BJ (cell line): ENCODE results near the gene PCNT. TPM values are rescaled to one million over a fixed set of nuclear protein-coding genes. Genes with fewer than 3 reads are reported as not detected.

Experiments used
- CTCF ChIA-PET: fragments of 350-600 bp; formaldehyde crosslinking; extraction: SDS; loops from one replicate; lab custom pipeline; 2021; ENCODE audit warnings: antibody characterized with exemption, inconsistent platforms; lab: Yijun Ruan, JAX
- POLR2A ChIA-PET: fragments of 300-600 bp; sonication (Branson Sonifier 250); formaldehyde crosslinking; extraction: SDS; loops from one replicate; lab custom pipeline; 2021; ENCODE audit warnings: antibody characterized with exemption; lab: Charles Lee
- DNase-seq: peaks from one replicate; pipeline ENCODE4 v3.0.0-alpha.2; 2011; ENCODE audit warnings: low read depth
- H3K27me3 ChIP-seq: 2 replicates; pipeline ENCODE4 v1.6.0; 2011; ENCODE audit warnings: low read length; ENCODE audit not compliant: control insufficient read depth, insufficient read depth
- H3K36me3 ChIP-seq: 2 replicates; pipeline ENCODE4 v1.5.1; 2011; ENCODE audit warnings: low read length; ENCODE audit not compliant: control insufficient read depth, insufficient read depth
- H3K4me3 ChIP-seq: 2 replicates; pipeline ENCODE4 v1.5.1; 2011; ENCODE audit warnings: low read depth, mild to moderate bottlenecking, control low read depth, low read length
- polyA plus RNA-seq: library from polyadenylated mRNA; depleted of rRNA; stranded (reverse); fragments of >200 nt; gene quantifications from 2 replicates; pipeline ENCODE4 v1.2.3, GENCODE V29; 2011
- TF ChIP-seq, protein P1 (sequence below): IDR thresholded peaks from 2 replicates; pipeline ENCODE4 v1.5.1; 2011; ENCODE audit warnings: low read depth, mild to moderate bottlenecking, control low read depth, inconsistent platforms, low read length, moderate library complexity; ENCODE audit not compliant: insufficient read depth

PCNT gene
- polyA plus RNA-seq, 1 experiment = 11.0 TPM

DNA sequence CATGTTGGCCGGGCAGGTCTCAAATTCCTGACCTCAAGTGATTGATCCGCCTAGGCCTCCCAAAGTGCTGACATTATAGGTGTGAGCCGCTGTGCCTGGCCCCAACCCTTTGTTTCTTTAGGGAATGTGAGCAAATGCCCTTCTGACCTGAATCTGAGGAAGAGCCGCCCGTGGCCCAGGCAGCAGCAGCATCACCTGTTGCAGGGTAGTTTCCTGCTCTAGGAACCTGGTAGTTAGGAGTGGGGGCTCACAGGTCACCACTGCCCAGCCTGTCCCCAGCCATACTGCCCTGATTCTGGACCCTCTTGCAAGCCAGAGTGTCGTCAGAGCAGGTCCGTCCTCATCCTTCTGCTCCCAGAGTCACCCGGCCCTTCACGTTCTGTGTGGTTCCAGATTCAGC is 24.8 kb upstream of the PCNT start:
- TF ChIP-seq, protein P1, sequence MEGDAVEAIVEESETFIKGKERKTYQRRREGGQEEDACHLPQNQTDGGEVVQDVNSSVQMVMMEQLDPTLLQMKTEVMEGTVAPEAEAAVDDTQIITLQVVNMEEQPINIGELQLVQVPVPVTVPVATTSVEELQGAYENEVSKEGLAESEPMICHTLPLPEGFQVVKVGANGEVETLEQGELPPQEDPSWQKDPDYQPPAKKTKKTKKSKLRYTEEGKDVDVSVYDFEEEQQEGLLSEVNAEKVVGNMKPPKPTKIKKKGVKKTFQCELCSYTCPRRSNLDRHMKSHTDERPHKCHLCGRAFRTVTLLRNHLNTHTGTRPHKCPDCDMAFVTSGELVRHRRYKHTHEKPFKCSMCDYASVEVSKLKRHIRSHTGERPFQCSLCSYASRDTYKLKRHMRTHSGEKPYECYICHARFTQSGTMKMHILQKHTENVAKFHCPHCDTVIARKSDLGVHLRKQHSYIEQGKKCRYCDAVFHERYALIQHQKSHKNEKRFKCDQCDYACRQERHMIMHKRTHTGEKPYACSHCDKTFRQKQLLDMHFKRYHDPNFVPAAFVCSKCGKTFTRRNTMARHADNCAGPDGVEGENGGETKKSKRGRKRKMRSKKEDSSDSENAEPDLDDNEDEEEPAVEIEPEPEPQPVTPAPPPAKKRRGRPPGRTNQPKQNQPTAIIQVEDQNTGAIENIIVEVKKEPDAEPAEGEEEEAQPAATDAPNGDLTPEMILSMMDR = no peak
- Histone ChIP-seq H3K36me3 (no peaks in the 10 kb centered on the region), H3K27me3 (no peaks in the 10 kb centered on the region), H3K4me3 (no peak overlapping the region)
- no peak for DNase-seq
- POLR2A ChIA-PET = no interaction called here
- CTCF ChIA-PET = no interaction called here

DNA sequence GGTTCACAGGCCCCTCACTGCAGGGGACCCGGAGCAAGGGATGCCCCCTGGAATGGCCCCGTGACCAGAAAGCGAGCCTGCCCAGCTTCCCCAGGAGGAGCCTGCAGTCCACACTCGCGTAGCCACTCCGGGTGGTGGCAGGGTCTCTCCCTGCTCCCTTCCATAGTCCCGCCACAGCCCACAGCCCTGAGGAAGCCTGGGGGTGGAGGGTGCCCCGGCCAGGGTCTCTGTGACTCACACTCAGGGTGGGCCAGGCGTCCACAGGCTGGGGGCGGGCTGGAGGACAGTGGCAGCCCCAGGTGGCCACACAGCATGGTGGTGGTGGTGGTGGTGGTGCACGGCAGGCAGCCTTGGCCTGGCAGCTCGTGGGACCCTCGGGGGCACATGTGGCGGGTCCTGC is 22.2 kb upstream of the PCNT start:
- Histone ChIP-seq H3K4me3 (no peak overlapping the region), H3K36me3 (peaks cover 1% of the 10 kb centered on the region; the same call in 1 of the 2 replicates), H3K27me3 (no peaks in the 10 kb centered on the region)
- TF ChIP-seq, protein P1 = no peak
- DNase-seq = no peak
- POLR2A ChIA-PET = no interaction called here
- CTCF ChIA-PET = no interaction called here

DNA sequence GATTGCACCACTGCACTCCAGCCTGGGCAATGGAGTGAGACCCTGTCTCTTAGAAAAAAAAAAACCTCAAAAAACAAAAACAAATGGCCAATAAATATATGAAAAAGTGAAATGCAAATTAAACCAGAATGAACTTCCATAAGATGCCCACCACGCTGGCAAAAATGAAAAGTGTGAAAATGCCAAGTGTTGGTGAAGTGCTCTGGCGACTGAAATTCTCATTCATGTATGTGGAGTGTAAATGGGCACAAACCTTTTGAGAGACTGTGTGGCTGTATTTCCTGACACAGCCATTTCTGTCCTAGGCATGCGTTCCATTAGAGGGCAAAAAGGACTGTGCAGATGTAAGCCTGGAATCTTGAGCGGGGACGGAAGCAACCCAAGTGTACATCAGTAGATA is 19.5 kb upstream of the PCNT start:
- H3K27me3 ChIP-seq = no peaks in the 10 kb centered on the region
- ChIA-PET CTCF (no interaction called here), POLR2A (no interaction called here)
- TF ChIP-seq, protein P1 = no peak
- peaks cover 1% of the 10 kb centered on the region; the same call in 1 of the 2 replicates for H3K36me3 ChIP-seq
- no peak overlapping the region for H3K4me3 ChIP-seq
- no peak for DNase-seq

DNA sequence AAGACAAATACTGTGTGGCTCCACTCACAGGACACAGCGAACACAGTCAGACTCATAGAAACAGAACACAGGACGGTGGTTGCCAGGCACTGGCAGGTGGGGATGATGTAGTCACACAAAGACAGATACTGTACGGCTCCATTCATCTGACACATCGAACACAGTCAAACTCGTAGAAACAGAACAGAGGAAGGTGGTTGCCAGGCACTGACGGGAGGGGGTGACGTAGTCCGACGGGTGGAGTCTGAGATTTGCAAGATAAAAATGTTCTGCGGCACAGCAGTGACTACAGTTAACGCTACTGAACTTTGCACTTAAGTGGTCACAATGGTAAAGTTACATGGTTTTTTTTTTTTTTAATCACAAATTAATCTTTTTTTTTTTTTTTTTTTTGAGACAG is 19.0 kb upstream of the PCNT start:
- ChIA-PET CTCF (no interaction called here), POLR2A (no interaction called here)
- Histone ChIP-seq H3K36me3 (peaks cover 1% of the 10 kb centered on the region; the same call in 1 of the 2 replicates), H3K4me3 (no peak overlapping the region), H3K27me3 (no peaks in the 10 kb centered on the region)
- TF ChIP-seq, protein P1 = no peak
- no peak for DNase-seq

DNA sequence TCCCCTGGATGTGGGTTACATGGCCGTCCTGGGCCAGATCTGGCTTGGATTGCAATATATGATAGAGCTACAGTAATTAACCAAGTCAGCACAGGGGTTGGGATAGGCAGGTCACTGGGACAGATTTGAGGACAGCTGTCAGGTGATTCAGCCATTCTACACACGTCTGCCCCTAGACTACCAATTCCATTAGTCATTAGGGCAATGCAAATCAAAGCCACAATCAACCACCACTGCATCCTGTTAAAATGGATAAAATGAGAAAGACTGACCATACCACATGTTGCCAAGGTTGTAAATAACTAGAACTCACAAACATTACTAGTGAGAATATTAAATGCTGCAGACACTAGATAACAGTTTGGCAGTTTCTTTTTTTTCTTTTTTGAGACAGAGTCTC is 16.3 kb upstream of the PCNT start:
- ChIA-PET CTCF (no interaction called here), POLR2A (no interaction called here)
- TF ChIP-seq, protein P1 = no peak
- DNase-seq = peak; percentile 55
- Histone ChIP-seq H3K36me3 (peaks cover 3% of the 10 kb centered on the region; the same call in 1 of the 2 replicates), H3K27me3 (no peaks in the 10 kb centered on the region), H3K4me3 (no peak overlapping the region)
